ENCODE data around the gene CNTNAP2. TPM values are rescaled to one million over a fixed set of nuclear protein-coding genes. Genes with fewer than 3 reads are reported as not detected.

CNTNAP2 gene
- total and polyA plus RNA-seq, 2 of the 8 experiments (the other 6 are each of a cell fraction or from before 2014, with no cell fraction given) = 27.9 to 71.0 TPM

GRCh38 chr7:147664541-147664940 is 1547.9 kb downstream of the CNTNAP2 start:
- Histone ChIP-seq H3K14ac (ENCODE audit: insufficient read length) (no peak overlapping the region), H2BK12ac (ENCODE audit: low read depth, low read length) (no peak overlapping the region), H3K27me3 (replicated peaks in 1 of 4; ENCODE audit: control insufficient read depth in 3 of 4, extremely low read depth in 1 of 4, insufficient read depth in 3 of 4, low read length in 3 of 4) (peaks cover 0 to 1% (median 0%) of the 10 kb centered on the region in 4 experiments; a peak in 1 of 7 replicates), H3K4me3 (ENCODE audit: extremely low read depth in 1 of 4, insufficient read depth in 2 of 4, low read depth in 3 of 4, low read length in 4 of 4) (no peak overlapping the region), H2AK5ac (ENCODE audit: low read depth, low read length) (no peak overlapping the region), H2BK120ac (replicated peaks; ENCODE audit: low read depth, low read length) (no peak overlapping the region), H2AFZ (ENCODE audit: low read length) (peak overlapping the region; percentile 66; the same call in 1 of the 2 replicates), H3K36me3 (ENCODE audit: control insufficient read depth in 2 of 4, insufficient read depth in 4 of 4, low read length in 3 of 4) (no peaks in the 10 kb centered on the region), H3K27ac (ENCODE audit: low read depth, low read length) (no peak overlapping the region), H3K4me1 (replicated peaks in 1 of 4; ENCODE audit: control insufficient read depth in 3 of 4, insufficient read depth in 4 of 4, low read length in 3 of 4) (no peaks in the 10 kb centered on the region), H3K23me2 (ENCODE audit: low read depth, low read length) (no peaks in the 10 kb centered on the region; the same call in 1 of the 2 replicates), H3K9ac (replicated peaks in 1 of 4; ENCODE audit: extremely low read depth in 1 of 4, low read depth in 3 of 4, low read length in 3 of 4) (no peak overlapping the region), H2BK5ac (ENCODE audit: low read depth, low read length) (no peak overlapping the region), H2BK15ac (ENCODE audit: low read length) (no peak overlapping the region), H2BK20ac (ENCODE audit: low read length) (no peak overlapping the region), H3K79me1 (ENCODE audit: low read depth, low read length) (no peaks in the 10 kb centered on the region), H3K79me2 (ENCODE audit: control insufficient read depth in 1 of 2, insufficient read depth in 2 of 2, low read length in 2 of 2) (no peaks in the 10 kb centered on the region), H4K91ac (replicated peaks; ENCODE audit: insufficient read length, low read length) (no peak overlapping the region), H3K18ac (ENCODE audit: extremely low read depth, low read length) (no peak overlapping the region), H3K23ac (ENCODE audit: insufficient read length) (no peak overlapping the region), H4K8ac (ENCODE audit: extremely low read depth, insufficient read depth, low read length) (no peak overlapping the region), H3K9me3 (ENCODE audit: insufficient read depth in 2 of 2, low read depth in 1 of 2, low read length in 1 of 2) (no peaks in the 10 kb centered on the region), H3K4me2 (ENCODE audit: insufficient read depth in 1 of 2, low read depth in 2 of 2, low read length in 2 of 2) (no peak overlapping the region), H3K56ac (replicated peaks; ENCODE audit: insufficient read length, low read depth, low read length) (no peak overlapping the region), H3K4ac (replicated peaks; ENCODE audit: insufficient read length, low read depth, low read length) (no peak overlapping the region), H4K20me1 (replicated peaks in 1 of 2; ENCODE audit: control insufficient read depth in 1 of 2, insufficient read depth in 2 of 2, low read length in 2 of 2) (no peaks in the 10 kb centered on the region), H4K5ac (ENCODE audit: insufficient read length, low read depth, low read length) (no peak overlapping the region)
- DNase-seq (ENCODE audit: low read depth in 1 of 2, low spot score in 2 of 2) = no peak
- POLR2A ChIA-PET (ENCODE audit: partially characterized antibody) = no interaction called here
- CTCF ChIA-PET (ENCODE audit: partially characterized antibody) = interaction anchor here (1.3 kb wide), 1 partner anchor 9 kb away, joined by 3 read pairs; no protein-coding TSS in a partner anchor
- no peak for TF ChIP-seq HDAC2 (IDR thresholded peaks at IDR 0.05; ENCODE audit: borderline replicate concordance in 1 of 2, low read depth in 2 of 2, low read length in 2 of 2)
- TF ChIP-seq SP4 (IDR thresholded peaks at IDR 0.05; ENCODE audit: low read length) = no peak
- no peak for TF ChIP-seq PHF8 (conservative IDR thresholded peaks at IDR 0.05; ENCODE audit: low read depth, low read length)
- TF ChIP-seq RFX5 (IDR thresholded peaks at IDR 0.05; ENCODE audit: borderline replicate concordance, low read depth, low read length) = no peak
- WGBS, 2 experiments (ENCODE audit: extremely low coverage in 1 of 2, insufficient coverage in 1 of 2, insufficient read length in 1 of 2, insufficient replicate concordance in 2 of 2, low coverage in 1 of 2, low lambda C conversion rate in 2 of 2, missing lambda C conversion rate in 1 of 2) = 94% methylated on average over 6 of the region's 6 CpGs; no CpG with 5 or more reads in 1 of the 2 experiments
- no peak for FAIRE-seq
